Urothelium cell line (cell line): ENCODE results near the gene CBFA2T2.
"Not testable (repeated sequence)": the region's sequence is repeated elsewhere in the genome, so short reads cannot be mapped to it uniquely, and the experiment has no call there.

ENCODE experiments used
- DNase-seq: peaks from one replicate; pipeline ENCODE4 v3.0.0; 2011; ENCODE audit warnings: low spot score, mixed read lengths
- FAIRE-seq: peaks from 2 replicates; lab custom pipeline; 2011; peaks lifted over from hg19 to GRCh38; lab: Jason Lieb, UNC

Gene CBFA2T2

DNA sequence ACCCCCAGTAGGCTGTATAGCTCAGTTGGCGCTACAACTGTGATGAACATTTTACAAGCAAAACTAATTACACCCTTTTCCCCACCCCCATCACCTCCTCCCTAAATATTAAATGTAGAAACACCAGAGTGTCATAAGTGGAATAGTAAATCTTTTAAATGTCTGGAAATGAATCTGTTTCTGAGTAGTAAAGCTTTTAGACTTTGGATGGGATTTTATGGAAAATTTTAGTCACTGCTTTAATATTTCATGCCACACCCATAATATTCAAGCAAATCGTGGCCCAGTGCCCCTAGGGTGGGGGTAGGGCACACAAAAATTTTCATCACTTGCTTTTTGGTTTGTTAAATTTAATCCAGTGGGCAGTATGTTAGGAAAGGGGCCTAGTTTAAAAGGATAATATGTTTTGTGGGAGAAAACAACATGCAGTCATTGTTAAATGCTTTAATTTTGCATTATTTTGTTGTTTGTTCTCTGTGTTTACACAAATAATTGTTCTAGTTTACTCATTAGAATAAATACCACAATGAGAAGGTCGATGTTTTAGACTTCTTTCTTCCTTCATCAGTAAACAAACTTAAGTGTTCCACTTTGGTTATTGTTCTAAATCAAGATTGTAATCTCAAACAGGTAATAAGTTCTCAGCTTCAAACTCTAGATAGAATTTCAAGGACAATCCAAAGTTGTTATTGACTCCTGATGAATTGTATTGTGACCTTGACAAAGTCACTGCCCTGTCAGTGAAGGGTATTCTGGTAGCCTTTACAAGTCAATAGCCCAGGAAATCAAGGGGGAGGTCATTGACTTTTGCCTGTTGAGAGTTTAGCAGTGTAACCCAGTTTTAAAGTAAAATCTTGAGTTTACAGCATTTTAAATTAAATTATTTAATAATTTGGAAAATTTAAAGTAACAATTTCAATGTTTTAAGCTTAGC, 79.2 kb downstream of the CBFA2T2 start:
- DNase-seq = no peak
- FAIRE-seq = no peak

DNA sequence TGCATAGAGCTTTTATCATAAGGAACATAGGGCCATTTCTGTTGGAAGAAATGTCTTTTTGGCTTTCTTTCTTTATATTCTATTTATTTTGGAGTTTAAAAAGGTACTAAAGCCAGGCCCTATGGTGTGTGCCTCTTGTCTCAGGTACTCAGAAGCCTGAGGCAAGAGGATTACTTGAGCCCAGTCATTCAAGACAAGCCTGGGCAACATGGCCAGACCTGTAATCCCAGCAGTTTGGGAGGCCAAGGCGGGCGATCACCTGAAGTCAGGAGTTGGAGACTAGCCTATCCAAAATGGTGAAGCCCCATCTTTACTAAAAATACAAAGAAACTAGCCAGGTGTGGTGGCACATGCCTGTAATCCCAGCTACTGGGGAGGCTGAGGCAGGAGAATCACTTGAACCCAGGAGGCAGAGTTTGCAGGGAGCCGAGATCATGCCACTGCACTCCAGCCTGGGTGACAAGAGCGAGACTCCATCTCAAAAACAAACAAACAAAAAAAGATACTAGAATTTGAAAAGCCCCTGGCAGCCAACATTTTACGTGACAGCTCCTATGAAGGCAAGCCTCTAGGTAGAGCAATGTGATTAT, 80.0 kb downstream of the CBFA2T2 start:
- no peak for DNase-seq
- no peak for FAIRE-seq

DNA sequence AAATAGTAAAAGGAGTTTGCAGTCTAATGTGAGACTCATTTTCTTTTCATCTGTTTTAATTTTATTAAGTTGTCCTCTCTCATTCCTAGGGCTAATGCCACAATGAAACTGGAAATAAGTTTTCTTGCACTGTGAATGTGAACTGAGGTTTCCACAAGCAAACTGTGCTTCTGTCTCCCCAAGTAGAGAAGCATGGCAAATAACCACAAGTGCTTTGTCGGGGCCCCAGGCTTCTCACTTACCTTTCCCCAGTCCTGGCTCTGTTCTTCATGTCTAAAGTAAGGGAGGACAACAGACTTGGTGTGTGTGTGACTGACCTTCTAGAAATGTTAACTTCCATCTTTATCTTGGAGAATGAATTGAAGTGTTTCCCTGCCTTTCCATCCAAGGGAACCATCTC, 80.8 kb downstream of the CBFA2T2 start:
- DNase-seq (no peak), FAIRE-seq (no peak)

DNA sequence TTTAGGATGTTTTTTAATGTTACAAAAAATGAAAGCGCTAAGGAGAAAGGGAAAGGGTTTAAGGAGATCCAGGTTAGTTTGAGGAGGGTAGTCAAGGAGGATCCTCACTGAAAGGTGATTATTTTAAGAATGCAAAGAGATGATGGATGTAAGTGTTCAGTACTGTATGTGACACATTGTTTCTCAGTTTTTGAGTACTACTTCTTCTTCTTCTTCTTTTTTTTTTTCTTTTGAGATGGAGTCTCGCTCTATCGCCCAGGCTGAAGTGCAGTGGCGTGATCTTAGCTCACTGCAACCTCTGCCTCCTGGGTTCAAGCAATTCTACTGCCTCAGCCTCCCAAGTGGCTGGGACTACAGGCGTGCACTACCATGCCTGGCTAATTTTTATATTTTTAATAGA, 83.4 kb downstream of the CBFA2T2 start:
- not testable (repeated sequence) for FAIRE-seq, DNase-seq

DNA sequence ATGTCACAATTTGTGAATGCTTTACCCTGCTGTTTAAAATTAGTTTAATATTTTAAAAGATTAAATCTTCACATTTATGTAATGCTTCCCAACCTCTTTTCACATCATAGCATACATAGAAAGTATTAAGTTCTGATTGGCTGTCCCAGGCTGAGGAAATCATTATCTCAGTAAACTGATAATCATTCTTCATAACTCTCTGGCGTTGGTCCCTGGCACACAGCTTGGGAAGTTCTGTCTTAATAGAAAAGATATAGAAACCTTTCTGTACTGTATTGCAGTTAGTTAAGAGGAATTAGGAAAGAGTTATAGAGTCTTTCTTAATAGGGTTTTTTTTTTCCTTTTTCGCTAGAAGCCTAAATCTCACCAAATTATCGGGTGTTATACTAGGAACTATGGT, 85.4 kb downstream of the CBFA2T2 start:
- FAIRE-seq (no peak), DNase-seq (no peak)

DNA sequence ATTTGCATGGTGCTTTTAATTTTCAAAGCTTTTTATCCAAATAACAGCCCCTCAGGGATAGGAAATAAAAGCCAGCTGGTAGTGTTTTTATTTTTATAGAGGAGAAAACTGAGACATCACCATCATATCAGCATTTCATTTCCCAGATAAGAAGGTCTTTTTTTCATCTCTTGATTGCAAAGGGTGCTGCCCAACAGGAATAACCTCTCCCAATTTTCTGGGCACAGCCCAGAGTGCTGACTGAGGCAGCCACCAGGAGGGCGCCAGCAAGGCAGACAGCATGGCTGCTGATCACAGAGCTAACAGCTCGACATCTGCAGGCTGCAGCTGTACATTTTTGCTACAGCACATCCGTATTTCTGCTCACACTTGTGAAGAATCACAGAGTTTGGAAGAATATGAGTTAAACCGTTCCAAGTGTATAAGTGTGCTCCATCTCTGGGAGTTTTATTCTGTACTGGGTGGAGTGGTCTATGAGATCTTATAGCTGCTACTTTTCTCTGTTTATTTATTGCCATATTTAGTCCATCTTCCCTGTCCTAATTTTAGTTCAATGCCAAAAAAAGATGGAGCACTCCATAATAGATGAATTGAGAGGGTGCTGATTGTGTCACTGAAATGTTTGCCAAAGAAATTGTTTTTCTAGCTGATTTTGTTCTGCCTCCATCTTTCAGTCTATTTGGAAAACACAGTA, 86.7 kb downstream of the CBFA2T2 start:
- no peak for FAIRE-seq
- no peak for DNase-seq

DNA sequence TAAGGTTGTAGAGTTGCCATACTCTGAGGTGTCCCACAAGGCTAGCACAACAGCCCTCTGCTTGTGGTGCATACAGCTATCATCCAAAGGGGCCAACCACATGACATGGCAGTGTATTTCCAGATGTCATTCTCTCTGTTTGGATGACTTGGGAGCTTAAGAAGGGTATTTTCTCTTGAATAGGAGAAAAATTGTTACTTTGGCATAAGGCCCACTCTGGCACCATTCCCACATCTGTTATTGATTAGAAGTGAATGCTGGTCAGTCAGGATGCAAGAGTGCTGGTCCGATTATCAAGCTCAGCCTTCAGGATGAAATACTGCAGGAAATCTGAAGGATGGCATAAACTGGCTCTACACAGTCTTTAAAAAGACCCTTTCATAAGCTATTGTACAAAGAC, 88.6 kb downstream of the CBFA2T2 start:
- no peak for DNase-seq
- FAIRE-seq = no peak

DNA sequence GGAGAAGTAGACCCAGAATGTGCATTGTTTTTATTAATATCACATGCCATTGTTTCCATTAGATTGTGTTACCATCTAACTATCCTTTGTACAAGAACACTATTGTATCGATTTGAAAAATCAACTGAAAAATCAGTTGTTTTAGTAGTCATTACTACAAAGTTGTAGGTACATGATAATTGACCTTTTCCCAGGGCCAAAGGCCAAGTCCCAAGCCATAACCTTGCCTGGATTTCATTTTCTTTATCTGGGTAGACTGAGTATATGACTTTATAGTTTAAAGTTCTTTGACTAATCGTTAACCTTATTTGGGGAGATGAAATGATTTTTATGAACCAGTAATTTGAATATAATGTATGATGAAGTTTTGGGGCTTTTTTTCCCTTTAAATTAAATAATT, 93.2 kb downstream of the CBFA2T2 start:
- FAIRE-seq (no peak), DNase-seq (no peak)

DNA sequence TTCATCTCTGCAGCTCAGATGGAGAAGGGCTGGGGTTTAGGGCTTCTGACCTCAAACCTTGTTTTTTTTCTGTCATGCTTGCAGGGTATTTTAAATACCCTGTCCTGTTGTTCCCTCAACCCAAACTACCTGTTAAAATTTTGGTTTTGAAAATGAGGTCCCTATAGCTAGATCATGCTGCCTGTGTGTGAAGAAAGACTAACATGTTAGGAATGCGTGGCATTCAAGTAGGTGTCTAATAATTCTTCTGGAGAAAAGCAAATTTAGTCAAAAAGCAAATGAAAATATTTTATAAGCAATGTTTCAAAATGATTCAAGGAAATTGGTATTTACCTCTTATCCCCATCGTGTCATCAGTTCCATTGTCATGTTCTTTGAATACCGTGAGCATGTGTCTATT, 95.1 kb downstream of the CBFA2T2 start:
- FAIRE-seq (no peak), DNase-seq (peak; percentile 41)

DNA sequence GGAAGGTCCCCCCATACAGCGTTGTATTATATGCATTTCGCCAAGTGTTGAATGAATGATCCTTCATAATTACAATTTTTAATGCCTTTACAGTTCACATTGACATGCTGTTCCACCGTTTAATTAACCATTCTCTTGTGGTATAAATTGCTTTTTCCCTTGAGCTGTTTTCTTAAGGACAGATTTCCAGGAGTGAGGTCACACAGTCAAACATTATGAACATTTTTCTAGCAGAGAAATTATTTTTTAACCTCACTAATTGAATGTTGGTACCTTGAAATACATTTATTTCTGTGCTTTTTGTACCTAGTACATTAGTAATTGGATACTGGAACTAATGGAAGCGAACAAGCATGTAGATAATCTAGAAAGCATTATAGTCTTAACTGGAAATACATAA, 95.5 kb downstream of the CBFA2T2 start:
- DNase-seq (no peak), FAIRE-seq (no peak)

DNA sequence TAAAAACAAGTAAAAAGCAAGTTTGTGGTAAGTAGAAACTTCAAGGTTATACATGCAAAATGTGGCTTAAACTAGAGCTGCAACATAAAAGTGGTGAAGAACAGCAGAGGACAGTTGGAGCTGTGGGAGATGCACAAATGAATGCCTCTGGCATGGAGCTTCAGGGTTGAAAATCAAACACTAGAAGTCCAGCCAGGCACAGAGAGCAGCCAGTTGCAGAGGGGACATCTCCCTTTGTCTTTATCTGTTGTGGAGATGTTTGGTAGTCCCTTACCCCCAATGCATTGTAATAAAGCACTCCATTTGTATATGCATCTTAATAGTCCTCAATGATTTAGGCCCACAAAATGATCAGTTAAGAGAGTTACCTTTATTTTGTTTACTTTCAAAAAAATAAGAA, 99.2 kb downstream of the CBFA2T2 start:
- FAIRE-seq = no peak
- DNase-seq = no peak

DNA sequence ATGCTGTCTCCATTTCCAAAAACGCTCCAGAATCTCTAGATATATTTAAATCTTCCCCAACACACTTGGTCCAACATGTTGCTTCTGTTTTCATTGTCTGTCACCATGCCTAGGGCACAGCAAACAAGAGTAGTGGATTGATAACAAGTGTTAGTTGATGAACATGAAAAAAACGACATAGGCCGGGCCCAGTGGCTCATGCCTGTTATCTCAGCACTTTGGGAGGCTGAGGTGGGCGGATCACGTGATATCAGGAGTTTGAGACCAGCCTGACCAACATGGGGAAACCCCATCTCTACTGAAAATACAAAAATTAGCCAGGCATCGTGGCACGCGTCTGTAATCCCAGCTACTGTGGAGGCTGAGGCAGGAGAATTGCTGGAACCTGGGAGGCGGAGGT, 102.0 kb downstream of the CBFA2T2 start:
- not testable (repeated sequence) for FAIRE-seq, DNase-seq

DNA sequence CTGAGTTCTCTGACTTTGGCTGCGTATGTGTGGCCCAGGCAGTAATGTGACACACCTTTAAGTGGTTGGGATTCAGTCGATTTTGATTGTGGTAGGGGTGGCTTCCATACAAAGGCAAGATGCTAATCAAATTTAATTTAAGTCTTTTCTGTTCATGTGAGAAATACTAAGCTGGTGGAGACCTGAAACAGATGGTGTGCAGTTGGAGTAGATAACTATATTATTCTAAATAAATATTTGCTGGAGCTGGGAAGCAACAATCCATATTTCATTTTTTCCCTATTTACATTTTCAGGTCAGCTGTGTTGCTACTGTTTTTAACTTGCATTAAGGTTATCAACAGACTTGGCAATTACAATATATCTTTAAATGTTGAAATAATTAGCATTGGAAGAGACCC, 104.8 kb downstream of the CBFA2T2 start:
- FAIRE-seq = no peak

DNA sequence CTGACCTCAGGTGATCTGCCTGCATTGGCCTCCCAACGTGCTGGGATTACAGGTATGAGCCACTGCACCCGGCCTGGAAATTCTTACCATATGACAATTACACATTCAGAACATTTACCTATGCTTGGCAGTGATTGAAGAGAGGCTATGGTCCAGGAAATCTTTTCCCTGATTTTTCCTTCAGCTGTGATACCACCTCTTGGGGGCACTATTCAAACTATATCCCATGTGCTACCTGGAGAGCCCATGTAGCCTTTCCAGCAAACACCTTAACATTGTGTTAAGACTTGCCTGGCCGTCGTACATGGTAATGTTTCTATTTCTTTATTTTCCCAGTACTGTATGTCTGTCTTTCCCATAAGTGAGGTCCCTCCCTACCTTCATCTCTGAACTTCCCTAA, 110.5 kb downstream of the CBFA2T2 start:
- FAIRE-seq (no peak), DNase-seq (no peak)

More for the DNA sequence above, 104.8 kb downstream of the CBFA2T2 start:
- DNase-seq = no peak

DNA sequence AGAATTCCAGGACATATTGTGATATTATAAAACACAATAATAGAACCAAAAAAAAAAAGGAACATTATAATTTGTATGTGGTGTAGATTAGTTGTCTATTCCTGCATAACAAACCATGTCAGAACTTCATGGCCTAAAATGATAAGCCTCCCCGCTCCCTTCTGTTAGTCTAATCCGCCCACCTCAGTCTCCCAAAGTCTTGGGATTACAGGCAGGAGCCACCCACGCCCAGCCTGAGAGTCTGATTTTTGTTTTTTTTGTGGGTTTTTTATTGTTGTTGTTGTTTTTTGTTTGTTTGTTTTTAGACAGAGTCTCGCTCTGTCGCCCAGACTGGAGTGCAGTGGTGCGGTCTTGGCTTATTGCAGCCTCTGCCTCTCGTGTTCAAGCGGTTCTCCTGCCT, 111.1 kb downstream of the CBFA2T2 start:
- DNase-seq = no peak
- no peak for FAIRE-seq

DNA sequence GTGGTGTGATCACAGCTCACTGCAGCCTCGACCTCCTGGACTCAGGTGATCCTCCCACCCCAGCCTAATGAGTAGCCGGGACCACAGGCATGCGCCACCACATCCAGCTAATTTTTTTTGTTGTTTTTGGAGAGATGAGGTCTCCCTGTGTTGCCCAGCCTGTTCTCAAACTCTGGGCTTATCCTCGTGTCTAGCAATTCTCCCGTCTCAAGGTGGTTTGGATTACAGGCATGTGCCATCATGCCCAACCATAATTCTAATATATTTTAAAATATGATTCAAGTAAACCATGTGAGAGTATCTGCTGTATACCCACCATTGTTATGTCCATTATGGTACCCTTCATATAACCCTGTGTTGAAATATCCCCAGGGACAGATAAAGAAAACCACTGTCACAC, 112.0 kb downstream of the CBFA2T2 start:
- DNase-seq (no peak), FAIRE-seq (no peak)

DNA sequence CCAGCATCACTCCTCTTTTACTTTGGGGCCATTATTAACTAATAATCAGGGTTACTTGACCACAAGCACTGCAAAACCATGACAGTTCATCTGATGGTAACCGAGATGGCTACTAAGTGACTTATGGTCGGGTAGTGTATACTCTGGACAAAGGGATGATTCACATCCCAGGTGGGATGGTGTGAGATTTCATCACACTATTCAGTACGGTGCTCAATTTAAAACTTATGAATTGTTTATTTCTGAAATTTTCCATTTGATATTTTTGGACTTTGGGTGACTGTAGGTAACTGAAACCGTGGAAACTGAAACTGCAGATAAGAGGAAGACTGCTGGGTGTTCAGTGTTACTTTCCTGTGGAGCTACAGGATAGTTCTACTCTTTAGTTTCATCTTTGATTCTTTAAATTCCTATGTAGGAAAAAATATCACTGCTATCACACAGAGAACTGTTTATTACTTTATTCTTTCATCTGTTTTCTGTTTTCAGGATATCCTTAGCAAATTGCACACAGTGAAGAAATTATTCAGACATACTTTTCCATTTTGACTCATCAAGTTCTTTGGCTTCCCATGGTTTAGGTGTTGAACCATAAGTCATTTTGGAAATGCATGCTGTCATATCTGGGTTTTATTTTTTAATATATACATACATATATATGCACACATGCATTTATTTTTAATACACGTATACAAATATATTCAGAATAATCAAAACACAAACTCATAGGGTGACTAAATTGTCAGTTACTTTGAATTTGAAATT, 113.1 kb downstream of the CBFA2T2 start:
- no peak for FAIRE-seq
- DNase-seq = no peak

DNA sequence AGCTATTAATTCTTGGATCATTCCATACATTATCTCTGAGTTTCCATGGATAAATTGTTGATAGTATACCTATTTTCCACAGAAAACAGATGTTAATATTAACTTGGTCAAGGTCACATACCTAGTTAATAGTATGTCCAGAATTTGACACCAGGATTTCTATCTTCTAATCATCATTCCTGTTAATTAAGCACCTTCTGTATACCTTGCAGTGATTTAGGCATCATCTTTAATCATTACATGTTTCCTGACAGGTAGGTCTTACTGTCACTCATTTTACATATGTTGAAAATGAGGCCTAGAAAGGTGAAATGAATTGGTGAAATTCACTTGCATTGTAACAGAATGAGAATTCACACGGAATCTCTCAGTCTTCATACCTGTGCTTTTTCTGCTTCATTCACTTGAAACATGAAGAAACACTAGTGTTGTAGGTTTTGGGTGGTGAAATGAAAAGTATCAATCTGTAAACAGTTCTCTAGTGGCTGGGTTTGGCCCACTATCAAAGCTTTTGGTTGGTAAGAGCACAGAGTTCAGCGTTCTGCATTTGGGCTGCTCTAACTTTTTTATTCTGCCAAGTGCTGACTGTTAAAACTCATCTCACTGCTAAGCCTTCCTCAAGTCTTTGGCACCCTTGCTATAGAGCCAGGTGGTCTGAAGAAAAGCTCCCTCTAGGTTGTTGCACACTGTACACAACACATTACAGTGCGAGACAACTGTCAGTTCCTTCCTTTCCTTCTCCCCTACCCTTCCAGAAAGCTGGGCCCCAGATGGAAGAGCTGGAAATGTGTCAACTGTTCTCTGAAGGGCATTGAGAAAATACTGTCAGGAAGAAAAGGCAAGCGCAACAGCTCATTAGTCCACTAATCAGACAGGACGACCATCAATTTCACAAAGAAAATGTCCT, 114.4 kb downstream of the CBFA2T2 start:
- DNase-seq (no peak), FAIRE-seq (no peak)

DNA sequence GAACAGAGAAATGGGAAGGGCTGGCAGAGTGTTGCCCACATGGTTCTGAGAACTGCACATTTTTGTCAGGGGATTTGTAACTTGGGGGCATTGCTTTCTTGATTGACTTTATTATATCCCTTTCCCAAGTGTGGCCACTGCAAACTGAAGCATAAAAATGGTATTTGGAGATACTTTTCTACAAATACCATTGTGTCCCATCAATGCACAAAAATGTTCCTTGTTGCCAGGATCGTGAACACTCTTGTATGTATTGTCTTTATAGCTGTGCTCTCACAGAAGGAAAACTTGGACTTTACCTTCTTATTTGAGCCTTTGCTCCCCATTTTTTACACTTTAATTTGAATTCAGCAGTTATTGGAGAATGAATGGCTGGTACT, 115.1 kb downstream of the CBFA2T2 start:
- no peak for FAIRE-seq

DNA sequence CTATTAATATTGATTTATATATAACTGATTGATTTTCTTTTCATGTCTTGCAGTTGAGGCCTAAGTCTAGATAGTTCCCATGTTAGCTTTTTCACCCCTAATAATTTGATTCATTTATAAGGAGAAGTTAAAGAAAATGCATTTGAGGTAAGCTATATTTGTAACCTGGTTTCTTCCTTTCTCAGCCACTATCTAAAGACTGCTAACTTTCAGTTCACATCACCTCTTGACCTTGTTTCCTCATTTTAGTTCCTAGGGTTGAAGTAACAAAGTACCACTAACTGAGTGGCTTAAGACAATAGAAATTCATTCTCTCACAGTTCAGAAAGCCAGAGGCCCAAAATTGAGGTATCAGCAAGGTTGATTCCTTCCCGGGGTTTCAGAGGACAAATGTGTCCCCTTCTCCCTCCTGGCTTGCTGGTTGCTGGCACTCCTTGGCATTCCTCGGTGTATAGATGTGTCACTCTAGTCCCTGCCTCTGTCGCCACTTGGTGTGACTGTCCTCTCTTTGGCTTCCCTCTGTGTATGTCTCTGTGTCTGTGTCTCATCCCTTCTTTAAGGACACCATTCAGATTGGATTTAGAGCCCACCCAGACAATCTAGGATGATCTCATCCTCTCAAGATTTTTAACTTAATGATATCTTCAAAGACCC, 116.3 kb downstream of the CBFA2T2 start:
- DNase-seq (no peak), FAIRE-seq (no peak)

More for the DNA sequence above, 115.1 kb downstream of the CBFA2T2 start:
- DNase-seq = no peak
